Stimulated activated CD8-positive, alpha-beta memory T cell treated with anti-CD3 and anti-CD28 coated beads, Interleukin-12 subunit alpha, Interleukin-12 subunit beta, amount 100 ng/mL, for 24 hours (primary cell): ENCODE data around the gene SLC22A23.

Experiments
- DNase-seq: peaks from one replicate; pipeline ENCODE4 v3.0.0-alpha.2; 2020; ENCODE audit errors: extremely low read depth

The SLC22A23 gene

DNA sequence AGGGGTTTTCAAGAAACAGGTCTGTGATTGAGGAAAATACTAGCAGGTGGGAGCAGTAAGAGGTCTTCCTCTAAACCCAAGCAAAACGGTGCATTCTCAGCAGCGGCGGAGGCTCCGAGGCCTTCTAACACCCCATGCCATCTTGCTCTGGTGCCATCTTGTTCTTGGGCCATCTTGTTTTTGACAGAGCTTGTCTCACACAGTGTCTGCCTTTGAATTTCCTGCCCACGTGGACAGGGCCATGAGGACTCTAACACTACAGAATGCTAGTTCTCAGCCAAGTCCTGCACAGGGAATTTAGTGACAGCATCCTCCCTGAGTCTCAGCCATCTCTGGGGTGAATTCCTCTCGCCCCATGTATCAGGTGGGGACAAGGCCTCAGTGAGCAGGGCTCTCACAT lies 121.7 kb downstream of the SLC22A23 start:
- no peak for DNase-seq

DNA sequence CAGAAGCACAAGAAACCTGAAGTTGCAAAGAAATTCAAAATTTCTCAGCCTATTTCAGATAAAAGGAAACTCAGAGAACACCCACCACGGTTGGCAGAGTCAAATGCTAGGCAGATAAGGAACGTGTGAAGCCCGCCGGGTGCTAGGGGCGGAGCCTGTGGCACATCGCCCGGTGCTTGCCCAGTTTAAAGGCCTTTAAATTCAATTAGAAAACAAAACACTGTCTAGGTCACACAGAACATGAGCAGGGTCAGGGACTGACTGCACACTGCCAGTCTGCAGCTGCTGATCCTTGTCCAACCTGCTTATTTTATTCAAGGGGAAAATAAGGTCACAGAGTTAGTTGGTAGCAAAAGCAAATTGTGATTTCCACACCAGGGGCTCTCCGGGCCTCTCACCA lies 122.3 kb downstream of the SLC22A23 start:
- no peak for DNase-seq

DNA sequence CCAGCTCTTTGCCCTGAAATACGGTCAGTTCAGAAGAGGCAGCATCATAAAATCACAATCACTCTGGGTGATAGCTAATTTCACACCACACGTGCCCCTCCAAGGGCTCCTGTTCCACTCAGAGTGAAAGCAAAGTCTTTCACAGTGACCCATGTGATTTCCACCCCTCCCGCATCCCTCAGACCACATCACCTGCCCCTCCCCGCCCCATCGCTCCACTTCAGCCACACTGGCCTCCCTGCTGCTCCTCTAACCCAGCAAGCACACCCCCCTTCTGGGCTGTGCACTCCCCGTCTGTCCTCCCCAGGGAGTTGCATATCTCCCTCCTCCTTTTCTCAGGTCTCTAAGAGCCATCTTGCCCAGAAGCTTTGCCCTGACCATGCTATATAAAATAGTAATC lies 123.6 kb downstream of the SLC22A23 start:
- DNase-seq: no peak

GRCh38 chr6:3331971-3332370 lies 124.9 kb downstream of the SLC22A23 start:
- DNase-seq: no peak

DNA sequence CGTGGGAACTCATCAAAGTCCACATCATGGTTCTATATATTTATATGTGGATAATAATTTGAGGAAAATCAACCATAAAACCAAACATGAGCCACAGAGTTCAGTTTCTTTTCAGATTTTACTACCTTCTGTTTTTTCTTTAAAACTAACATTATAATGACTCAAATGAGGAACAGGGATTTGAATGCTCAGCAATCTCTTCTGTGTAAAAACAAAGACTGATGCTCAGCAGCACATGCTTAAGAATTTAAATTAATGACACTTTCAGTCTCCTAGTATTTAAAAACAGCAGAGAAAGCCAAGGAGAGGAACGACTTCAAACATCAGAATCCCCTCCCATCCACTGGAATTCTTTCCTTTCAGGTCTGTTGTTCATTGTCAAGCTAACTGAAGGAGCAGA lies 125.4 kb downstream of the SLC22A23 start:
- DNase-seq: no peak

DNA sequence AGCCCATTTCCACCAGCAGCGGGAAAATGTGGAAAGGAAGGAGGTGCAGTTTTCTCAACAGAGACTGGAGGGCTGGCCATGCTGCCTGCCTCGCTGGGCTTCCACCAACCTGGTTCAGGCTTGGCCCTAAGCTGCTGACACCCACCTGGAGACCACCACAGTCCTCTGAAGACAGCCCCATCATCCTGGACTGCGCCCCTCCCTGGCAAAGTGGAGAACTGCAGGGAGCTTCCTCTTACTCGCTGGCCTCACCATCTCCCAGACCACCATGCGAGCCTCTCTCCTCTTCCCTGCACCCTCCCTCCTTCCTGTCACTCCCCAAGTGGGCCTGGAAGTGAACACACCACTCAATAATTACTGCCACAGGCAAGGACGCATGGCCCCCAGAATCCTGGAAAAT lies 126.7 kb downstream of the SLC22A23 start:
- no peak for DNase-seq

GRCh38 chr6:3329393-3330051 lies 127.3 kb downstream of the SLC22A23 start:
- no peak for DNase-seq

DNA sequence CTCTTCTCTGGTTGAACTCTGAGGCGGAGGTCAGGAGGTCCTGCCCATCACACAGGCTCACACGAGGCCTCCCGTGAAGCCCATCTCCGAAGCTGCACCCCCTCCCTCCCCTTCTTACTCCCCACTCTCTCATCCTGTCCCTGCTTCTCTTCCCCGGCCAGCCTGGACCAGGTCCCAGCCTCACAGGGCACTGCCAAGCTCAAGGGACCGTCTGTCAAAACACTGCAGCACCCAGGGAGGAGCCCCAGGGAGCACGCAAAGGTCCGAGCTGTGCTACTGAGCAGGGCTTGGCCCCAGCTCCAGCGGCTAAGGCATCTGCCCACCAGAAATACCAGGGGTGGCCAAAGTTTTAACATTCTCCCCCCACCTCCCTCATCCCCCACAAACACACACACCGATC lies 128.1 kb downstream of the SLC22A23 start:
- no peak for DNase-seq

DNA sequence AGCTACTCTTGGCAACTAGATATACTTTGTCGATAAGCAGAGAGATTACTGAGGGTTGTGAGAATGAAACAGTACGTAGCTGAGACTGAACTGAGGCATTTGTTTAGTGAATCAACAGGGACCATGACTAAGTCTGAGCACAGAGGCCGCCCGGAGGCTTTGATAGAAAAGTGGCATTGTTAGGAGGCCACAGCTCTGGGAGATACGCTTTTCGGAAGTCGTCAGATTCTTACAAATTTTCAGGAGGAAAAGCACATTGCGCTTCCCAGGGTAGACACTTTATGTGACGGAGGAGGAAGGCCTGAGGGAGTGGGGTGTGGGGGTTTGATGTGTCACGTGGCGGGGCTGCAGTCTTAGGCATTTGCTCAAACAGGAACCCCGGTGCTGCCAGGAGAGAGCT lies 128.7 kb downstream of the SLC22A23 start:
- DNase-seq: no peak

GRCh38 chr6:3327403-3327802 lies 129.4 kb downstream of the SLC22A23 start:
- no peak for DNase-seq

DNA sequence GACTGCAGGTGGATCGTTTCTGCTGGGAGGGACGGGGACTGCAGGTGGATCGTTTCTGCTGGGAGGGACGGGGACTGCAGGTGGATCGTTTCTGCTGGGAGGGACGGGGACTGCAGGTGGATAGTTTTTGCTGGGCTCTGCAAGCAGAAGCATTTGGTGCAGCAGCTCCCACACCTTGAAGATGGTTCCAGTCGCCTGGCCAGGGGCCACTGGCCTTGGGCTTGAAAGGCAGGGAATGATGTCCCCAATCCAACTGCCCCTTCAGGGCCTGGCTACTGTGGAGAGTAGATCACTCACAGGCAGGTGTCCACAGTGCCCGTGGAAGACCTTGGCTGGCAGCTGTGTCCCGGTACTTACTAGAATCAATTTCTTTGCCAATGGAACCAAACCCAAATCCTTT lies 129.9 kb downstream of the SLC22A23 start:
- no peak for DNase-seq

- DNase-seq: no peak
Measured at GRCh38 chr6:3326184-3326971, 130.5 kb downstream of the SLC22A23 start.

DNA sequence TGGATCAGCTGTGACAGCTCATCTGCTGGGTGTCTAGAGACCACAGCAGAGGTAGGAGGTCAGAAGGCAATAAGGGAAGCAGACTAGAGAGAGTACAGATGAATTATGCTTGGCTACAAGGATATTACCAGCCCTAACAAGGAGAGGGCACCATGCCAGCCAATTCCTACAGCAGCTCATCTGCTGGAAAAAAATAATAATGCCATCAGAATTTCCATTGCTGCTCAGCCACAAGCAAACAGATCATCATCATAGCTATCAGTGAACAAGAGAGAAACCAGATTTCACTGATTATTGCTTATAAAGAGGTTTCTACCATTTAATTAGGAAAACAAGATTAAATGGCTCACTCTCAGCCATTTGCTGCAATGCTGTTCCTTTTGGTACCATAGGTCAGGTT lies 131.6 kb downstream of the SLC22A23 start:
- DNase-seq: no peak

DNA sequence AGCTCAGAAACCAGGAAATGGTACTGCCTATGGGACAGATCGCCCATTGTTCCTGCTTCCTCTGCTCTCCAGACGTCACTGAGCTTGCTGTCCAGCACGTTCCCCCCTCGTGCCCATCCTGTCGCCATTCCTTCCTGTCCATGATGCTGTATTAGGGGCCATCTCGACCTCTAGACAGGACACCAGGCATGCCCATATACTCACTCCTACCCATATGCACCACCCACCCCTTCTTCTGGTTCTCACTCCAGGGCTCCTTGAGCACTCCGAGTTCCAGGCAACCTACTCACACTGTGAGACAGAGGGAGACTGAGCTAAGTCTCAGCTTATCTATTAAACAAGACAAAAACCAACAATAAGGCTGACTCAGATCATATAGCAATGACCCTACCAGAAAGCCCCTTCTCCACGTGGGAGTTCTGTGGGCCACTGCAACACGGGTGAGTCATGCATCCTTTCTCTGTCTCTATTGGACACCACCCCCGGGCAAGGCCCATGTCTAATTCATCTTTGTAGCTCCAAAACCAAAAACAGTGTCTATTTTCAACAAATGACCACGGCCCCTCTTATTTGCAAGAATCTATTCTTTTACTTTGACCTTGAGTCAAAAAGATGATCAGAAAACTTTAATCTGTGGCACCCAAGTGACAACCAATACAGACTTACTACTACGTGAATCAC lies 132.4 kb downstream of the SLC22A23 start:
- no peak for DNase-seq

DNA sequence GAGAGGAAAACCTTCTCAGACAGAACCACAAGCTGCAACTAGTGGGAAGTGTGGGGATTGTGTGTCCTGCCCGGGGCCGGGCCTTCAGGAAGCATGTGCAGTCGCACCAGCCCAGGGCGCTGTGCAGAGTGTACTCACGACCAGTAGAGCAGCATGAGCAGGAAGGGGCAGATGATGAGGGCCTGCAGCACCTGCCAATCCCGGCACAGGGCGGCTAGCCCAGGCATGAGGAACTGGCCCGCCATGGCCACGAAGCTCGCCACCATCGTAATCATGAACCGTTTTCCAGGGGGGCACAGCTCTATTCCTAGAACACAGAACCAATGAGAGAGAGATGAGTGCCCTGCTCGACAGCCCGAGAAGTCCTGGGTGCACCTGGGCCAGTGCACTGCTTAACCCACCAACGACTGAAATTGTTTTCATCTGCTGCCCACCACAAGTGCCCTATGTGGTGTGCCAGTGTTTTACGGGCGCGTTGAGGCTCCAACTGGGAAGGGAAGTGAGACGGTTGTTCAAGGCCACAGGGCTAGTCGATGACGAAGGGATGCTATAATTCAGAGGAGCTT lies 133.1 kb downstream of the SLC22A23 start:
- DNase-seq: no peak

DNA sequence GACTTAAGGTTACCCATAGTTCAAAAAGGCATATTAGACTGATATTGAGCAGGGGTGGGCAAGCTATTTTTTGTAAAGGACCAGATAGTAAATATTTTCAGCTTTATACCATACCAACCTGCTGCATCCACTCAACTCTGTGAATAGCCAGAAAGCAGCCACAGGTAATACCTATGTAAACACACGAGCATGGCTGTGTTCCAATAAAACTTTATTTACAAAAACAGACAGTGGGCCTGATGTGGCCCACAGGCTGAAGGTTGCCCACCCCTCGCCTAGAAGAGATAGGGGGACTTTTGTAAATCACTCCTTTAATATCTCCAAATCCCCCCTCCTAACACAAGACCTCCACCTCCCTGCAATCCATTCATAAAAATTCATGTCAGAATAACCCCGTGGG lies 133.7 kb downstream of the SLC22A23 start:
- no peak for DNase-seq

DNA sequence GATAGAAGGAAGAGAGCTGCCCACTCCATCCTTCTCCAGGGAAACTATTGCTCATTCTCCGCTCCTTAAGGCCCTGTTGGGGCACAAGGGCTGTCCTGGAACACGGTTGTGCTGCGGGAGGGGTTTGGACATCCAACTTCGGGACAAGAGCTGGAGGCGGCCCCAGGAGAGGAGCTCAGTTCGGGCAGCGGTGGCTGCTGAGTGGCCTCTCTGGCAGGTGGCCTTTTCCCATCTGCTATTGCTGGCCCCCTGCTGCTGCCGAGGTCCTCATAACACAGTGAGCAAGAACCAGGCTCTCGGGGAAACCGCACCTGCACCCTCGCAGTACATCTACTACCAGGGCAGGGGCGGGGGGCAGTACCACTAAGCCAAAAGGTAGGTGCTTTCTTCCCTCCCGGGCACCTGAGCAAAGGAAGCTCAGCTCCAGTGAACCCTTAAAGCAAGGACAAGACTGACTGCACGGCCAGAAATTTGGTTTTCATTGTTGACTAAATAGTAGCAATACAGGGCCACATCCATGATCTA lies 134.4 kb downstream of the SLC22A23 start:
- DNase-seq: no peak

DNA sequence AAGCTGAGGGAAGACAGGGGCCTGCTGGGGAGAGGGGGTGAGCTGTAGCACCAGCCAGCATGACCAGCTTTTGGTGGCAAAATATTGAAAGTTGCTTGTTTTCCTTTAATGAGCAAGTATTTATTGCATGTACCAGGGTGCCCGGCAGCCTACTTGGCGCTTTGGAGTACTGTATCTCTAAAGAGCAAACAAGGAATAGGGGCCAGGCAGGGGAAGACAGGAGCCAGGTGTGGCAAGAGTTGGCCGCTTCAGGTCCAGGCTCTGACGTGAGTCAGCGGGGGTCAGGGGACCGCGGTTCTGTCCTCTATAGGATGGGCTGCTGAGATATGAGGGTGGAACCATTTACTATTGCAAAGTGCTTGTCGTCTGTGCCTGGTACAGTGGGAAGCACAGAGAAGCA lies 135.0 kb downstream of the SLC22A23 start:
- no peak for DNase-seq

DNA sequence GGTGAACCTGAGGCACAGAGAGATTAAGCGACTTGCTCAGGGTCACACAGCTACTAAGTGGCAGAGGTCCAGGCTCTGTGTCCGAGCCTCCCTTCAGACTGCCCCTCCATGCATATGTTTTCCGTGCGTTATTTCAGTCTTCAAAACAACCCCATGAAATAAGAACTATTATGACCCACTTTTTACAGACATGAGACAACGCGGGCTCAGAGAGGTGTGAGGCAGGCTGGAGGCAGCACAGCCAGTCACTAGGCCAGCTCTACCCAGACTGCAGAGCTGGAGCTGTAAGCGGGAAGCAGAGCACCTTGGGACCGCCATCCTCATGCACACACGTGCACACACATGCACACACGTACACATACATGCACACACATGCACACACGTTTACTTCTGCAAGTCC lies 135.8 kb downstream of the SLC22A23 start:
- DNase-seq: no peak

GRCh38 chr6:3320238-3320811 lies 136.5 kb downstream of the SLC22A23 start:
- no peak for DNase-seq

DNA sequence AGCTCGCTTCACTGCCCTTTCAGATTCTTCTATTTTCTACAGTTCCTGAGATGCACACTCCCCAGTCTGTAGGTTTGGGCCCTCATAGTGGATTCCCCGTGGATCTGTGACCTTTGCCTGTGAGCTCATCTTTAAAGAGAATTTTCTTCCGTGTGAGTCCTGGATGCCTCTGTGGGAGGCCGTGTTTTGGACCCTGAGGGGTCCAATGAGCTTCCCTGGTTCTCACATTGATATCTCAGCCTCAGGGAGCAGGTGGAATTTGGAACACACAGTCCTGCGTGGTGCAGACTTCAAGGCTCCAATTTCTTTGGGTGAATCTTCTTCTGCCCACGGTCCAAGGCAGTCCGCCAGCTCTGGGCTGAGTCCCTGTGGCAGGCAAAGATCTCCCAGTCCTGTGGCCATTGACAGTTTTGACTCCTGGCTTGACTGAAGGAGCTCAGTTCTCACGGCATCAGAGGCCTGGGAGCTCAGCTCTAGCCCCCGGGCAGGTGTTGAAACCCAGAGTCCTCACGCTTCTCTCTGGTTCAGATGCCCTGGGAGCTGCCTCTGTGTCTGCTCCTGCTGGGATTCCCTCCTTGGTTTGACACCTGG lies 137.1 kb downstream of the SLC22A23 start:
- no peak for DNase-seq
